Right atrium auricular region (tissue), 2 donors: ENCODE measurements around the gene CPXM2. TPM values are rescaled to one million over a fixed set of nuclear protein-coding genes. Genes with fewer than 3 reads are reported as not detected.

Experiments used
- DNase-seq: peaks from one replicate; pipeline ENCODE4 v3.0.0-alpha.2; 2019; ENCODE audit warnings: low spot score
- H3K27ac ChIP-seq, 2 donors: fragments of 200-600 bp; sonication (generic); 1 replicate in 1 of 2; 2 replicates in 1 of 2; pipeline ENCODE4 v1.5.1; 2016 to 2019
- H3K27me3 ChIP-seq, 2 donors: fragments of 200-600 bp; sonication (generic); one replicate each; pipeline versions ENCODE4 v1.5.1 to v1.6.0; 2017 to 2019
- H3K36me3 ChIP-seq: fragments of 200-600 bp; sonication (generic); one replicate; pipeline ENCODE4 v1.5.1; 2016
- H3K4me1 ChIP-seq, 2 donors: fragments of 200-600 bp; sonication (generic); one replicate each; pipeline versions ENCODE4 v1.5.1 to v1.6.0; 2017 to 2019
- H3K4me3 ChIP-seq, 2 donors: fragments of 200-600 bp; sonication (generic); 1 replicate in 1 of 2; 2 replicates in 1 of 2; pipeline ENCODE4 v1.5.1; 2017 to 2019; ENCODE audit warnings: mild to moderate bottlenecking in 1 of 2, moderate library complexity in 1 of 2
- H3K9me3 ChIP-seq, 2 donors: fragments of 200-600 bp; sonication (generic); one replicate each; pipeline ENCODE4 v1.5.1; 2019
- total RNA-seq, 2 donors: library from RNA; depleted of rRNA; stranded (reverse); fragments of >200 nt; gene quantifications; one replicate each; pipeline ENCODE4 v1.1.0, GENCODE V29; 2016
- TF ChIP-seq, protein P1 (sequence below), 2 donors: fragments of 200-600 bp; sonication (generic); IDR thresholded peaks; one replicate each; pipeline ENCODE4 v1.5.1; 2019; ENCODE audit warnings: antibody characterized with exemption in 2 of 2

CPXM2 gene
- total RNA-seq, 2 donors from 2014 or later: 8.3 to 8.5 TPM

DNA sequence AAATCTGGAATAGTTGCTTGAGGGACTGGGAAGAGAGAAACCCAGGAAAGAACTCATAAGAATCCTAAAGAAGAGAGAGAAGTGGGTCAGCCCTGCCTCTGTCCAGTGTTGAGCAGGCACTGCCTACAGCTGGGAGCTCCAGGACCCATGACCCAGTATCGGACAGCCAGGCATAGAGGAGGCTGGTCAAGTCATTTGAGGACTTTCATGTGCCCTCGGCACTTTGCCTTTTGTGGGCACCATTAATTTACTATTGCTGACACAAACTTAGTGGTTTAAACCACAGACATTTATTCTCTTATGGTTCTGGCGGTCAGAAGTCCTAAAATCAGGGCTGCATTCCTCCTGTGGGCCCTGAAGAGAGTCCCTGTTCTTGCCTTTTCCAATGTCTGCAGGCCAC lies 60.3 kb downstream of the CPXM2 start:
- Histone ChIP-seq H3K27ac (no peak overlapping the region), H3K9me3 (peaks cover 0 to 4% of the 10 kb centered on the region in 2 donors), H3K36me3 (no peaks in the 10 kb centered on the region), H3K27me3 (no peaks in the 10 kb centered on the region), H3K4me1 (no peaks in the 10 kb centered on the region), H3K4me3 (no peak overlapping the region)
- TF ChIP-seq, protein P1, sequence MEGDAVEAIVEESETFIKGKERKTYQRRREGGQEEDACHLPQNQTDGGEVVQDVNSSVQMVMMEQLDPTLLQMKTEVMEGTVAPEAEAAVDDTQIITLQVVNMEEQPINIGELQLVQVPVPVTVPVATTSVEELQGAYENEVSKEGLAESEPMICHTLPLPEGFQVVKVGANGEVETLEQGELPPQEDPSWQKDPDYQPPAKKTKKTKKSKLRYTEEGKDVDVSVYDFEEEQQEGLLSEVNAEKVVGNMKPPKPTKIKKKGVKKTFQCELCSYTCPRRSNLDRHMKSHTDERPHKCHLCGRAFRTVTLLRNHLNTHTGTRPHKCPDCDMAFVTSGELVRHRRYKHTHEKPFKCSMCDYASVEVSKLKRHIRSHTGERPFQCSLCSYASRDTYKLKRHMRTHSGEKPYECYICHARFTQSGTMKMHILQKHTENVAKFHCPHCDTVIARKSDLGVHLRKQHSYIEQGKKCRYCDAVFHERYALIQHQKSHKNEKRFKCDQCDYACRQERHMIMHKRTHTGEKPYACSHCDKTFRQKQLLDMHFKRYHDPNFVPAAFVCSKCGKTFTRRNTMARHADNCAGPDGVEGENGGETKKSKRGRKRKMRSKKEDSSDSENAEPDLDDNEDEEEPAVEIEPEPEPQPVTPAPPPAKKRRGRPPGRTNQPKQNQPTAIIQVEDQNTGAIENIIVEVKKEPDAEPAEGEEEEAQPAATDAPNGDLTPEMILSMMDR (IDR thresholded peaks at IDR 0.05): no peak
- no peak for DNase-seq

GRCh38 chr10:123821136-123821535 lies 70.5 kb downstream of the CPXM2 start:
- Histone ChIP-seq H3K9me3 (peaks cover 0 to 14% of the 10 kb centered on the region in 2 donors), H3K27me3 (no peaks in the 10 kb centered on the region), H3K4me1 (no peaks in the 10 kb centered on the region), H3K27ac (no peak overlapping the region), H3K36me3 (no peaks in the 10 kb centered on the region), H3K4me3 (no peak overlapping the region)
- TF ChIP-seq, protein P1 (IDR thresholded peaks at IDR 0.05): no peak
- DNase-seq: no peak

DNA sequence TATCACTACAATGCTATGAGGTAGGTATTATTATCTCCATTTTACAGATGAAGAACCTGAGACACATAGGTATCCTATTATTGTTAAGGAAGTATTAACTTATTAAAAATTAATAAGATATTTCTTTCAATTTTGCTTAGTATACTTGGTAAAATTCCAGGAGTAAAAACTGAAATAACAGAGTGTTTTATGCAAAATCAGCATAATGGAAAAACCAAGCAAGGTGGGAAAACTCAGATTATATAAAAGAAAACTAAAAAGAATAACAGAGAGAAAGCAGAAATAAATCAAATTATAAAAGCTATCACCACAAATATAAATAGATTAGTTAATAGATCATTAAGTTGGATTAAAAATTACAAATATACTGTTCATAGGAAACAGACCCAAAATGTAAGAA lies 82.0 kb downstream of the CPXM2 start:
- H3K4me1 ChIP-seq: no peaks in the 10 kb centered on the region
- DNase-seq: no peak
- no peaks in the 10 kb centered on the region for H3K27me3 ChIP-seq
- H3K4me3 ChIP-seq: no peak overlapping the region
- H3K36me3 ChIP-seq: no peaks in the 10 kb centered on the region
- TF ChIP-seq, protein P1 (IDR thresholded peaks at IDR 0.05): no peak
- no peaks in the 10 kb centered on the region for H3K9me3 ChIP-seq
- no peak overlapping the region for H3K27ac ChIP-seq

- Histone ChIP-seq H3K9me3 (no peaks in the 10 kb centered on the region), H3K27ac (no peak overlapping the region), H3K4me3 (no peak overlapping the region), H3K36me3 (no peaks in the 10 kb centered on the region), H3K4me1 (no peaks in the 10 kb centered on the region), H3K27me3 (no peaks in the 10 kb centered on the region)
- TF ChIP-seq, protein P1 (IDR thresholded peaks at IDR 0.05): no peak
- peak; percentile 26 for DNase-seq
Measured at GRCh38 chr10:123808906-123809305, 82.7 kb downstream of the CPXM2 start.

DNA sequence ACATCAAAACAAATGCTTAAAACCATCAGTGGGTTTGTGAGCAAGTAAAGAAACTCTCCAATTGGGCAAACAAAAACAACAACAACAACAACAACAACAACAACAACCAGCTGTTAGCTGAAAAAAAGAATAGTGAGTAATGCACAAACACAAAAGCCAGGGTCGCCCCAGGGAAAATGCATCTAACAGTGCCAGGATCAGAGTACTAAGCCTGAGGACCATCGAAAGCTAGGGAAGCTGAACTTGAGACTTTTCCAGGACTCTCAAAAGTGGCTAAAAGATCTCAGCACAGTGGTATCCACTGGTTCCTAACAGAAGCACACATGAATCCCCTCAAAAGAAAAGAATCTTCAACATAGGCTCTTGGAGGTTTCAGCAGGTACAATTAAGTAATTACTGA lies 83.3 kb downstream of the CPXM2 start:
- no peaks in the 10 kb centered on the region for H3K4me1 ChIP-seq
- no peak overlapping the region for H3K4me3 ChIP-seq
- no peaks in the 10 kb centered on the region for H3K9me3 ChIP-seq
- no peaks in the 10 kb centered on the region for H3K27me3 ChIP-seq
- no peaks in the 10 kb centered on the region for H3K36me3 ChIP-seq
- TF ChIP-seq, protein P1 (IDR thresholded peaks at IDR 0.05): no peak
- no peak overlapping the region for H3K27ac ChIP-seq
- peak; percentile 38 for DNase-seq

DNA sequence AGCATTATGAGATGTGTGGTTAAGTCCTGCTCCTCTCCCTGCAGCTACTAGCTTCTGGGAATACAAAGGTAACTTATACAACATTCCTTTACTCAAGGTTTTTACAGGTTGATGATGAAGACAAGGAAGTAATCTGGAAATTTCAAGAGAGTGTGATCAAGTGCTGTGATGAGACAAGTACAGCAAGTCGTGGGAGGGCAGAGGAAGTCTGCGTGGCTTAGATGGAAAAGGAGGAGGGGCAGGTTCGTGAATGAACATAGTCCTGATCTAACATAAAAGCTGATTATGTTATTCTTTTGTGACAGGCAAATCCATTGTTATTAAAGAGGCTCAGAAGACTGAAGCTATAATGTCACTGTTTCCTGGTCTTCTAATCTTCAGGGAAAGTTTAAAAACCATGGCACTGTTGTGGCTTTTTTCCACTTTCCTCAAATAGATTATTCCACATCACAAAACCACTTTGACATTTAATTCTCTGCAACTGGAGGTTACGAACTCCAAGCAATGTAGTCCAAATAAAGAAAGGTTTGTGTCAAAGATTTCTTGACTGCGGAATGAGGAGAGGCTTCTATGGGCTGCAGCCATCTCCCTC lies 84.1 kb downstream of the CPXM2 start:
- Histone ChIP-seq H3K4me3 (no peak overlapping the region), H3K27ac (no peak overlapping the region), H3K9me3 (no peaks in the 10 kb centered on the region), H3K4me1 (no peaks in the 10 kb centered on the region), H3K36me3 (no peaks in the 10 kb centered on the region), H3K27me3 (no peaks in the 10 kb centered on the region)
- DNase-seq: no peak
- TF ChIP-seq, protein P1 (IDR thresholded peaks at IDR 0.05): no peak
